ENCODE measurements around the gene KDM1A.

DNA sequence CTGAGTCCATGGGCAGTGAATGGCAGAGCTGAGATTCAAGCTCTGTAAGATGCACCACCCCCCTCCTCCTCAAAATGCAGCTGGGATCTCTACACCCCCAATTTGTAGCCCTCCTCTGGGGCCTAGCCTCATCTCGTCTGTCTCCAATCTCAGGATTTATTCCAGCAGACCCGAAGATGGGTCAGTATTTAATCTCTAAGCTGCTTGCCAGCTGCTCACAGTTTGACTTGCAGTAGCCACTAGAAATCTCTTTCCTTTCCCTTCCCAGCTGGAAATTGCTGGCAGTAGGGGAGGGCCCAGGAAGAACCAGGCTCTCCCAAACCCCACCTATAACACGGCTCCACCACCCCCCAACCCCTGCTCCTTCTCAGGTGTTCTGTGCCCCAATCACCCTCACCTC is 48.1 kb upstream of the KDM1A start:
- TF ChIP-seq, protein P1, sequence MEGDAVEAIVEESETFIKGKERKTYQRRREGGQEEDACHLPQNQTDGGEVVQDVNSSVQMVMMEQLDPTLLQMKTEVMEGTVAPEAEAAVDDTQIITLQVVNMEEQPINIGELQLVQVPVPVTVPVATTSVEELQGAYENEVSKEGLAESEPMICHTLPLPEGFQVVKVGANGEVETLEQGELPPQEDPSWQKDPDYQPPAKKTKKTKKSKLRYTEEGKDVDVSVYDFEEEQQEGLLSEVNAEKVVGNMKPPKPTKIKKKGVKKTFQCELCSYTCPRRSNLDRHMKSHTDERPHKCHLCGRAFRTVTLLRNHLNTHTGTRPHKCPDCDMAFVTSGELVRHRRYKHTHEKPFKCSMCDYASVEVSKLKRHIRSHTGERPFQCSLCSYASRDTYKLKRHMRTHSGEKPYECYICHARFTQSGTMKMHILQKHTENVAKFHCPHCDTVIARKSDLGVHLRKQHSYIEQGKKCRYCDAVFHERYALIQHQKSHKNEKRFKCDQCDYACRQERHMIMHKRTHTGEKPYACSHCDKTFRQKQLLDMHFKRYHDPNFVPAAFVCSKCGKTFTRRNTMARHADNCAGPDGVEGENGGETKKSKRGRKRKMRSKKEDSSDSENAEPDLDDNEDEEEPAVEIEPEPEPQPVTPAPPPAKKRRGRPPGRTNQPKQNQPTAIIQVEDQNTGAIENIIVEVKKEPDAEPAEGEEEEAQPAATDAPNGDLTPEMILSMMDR (IDR thresholded peaks at IDR 0.05), result no peak
- no peak for TF ChIP-seq POLR2A (IDR thresholded peaks at IDR 0.05)

All from esophagus squamous epithelium (tissue), 4 donors.